ENCODE data around the gene GNA12.

Gene GNA12

DNA sequence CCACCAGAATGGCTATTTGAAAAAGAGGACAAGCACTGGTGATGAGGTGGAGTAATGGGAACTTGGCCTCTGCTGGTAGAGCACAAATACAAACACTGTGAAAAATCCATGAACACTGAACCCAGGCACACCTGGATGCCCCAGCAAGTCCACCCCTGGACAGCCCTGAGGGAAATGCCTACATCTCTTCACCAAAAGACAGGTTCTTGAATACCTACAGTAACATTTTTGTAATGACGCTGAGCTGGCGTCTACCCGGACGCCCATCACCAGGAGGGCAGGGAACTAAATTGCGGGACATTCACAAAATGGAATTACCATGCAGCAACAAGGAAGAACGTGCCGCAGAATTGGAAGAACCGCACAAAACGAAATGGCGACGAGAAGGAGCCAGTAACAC is 70.5 kb downstream of the GNA12 start:
- no peak overlapping the region for H2BK5ac ChIP-seq (ENCODE audit: low read length)
- peaks cover 6 to 20% of the 10 kb centered on the region in 2 donors for H3K36me3 ChIP-seq (replicated peaks in 1 of 2; ENCODE audit: control insufficient read depth in 2 of 2, insufficient read depth in 2 of 2, low read length in 2 of 2)
- H3K27me3 ChIP-seq (ENCODE audit: control insufficient read depth in 3 of 3, insufficient read depth in 3 of 3, low read depth in 1 of 3, low read length in 3 of 3) = no peaks in the 10 kb centered on the region
- H4K8ac ChIP-seq (ENCODE audit: low read depth, low read length) = no peak overlapping the region
- no peak overlapping the region for H2BK12ac ChIP-seq (ENCODE audit: low read length)
- H2BK120ac ChIP-seq (ENCODE audit: low read depth, low read length) = no peak overlapping the region
- H2AK5ac ChIP-seq (ENCODE audit: low read depth, low read length) = no peak overlapping the region
- peaks cover 3 to 4% of the 10 kb centered on the region in 2 donors for H3K9me3 ChIP-seq (replicated peaks in 1 of 2; ENCODE audit: control insufficient read depth in 2 of 2, insufficient read depth in 1 of 2, low read depth in 1 of 2, low read length in 2 of 2)
- no peak overlapping the region for H4K91ac ChIP-seq (ENCODE audit: low read depth, low read length, poor library complexity)
- no peak overlapping the region for H3K4me3 ChIP-seq (ENCODE audit: low read length in 2 of 2)
- no peak overlapping the region for H3K4ac ChIP-seq (ENCODE audit: low read length)
- H2AFZ ChIP-seq (ENCODE audit: low read length) = no peak overlapping the region
- peaks cover 4% of the 10 kb centered on the region for H3K79me1 ChIP-seq (ENCODE audit: low read depth, low read length)
- H3K18ac ChIP-seq (ENCODE audit: low read length) = no peak overlapping the region
- no peak overlapping the region for H3K9ac ChIP-seq (ENCODE audit: low read depth, low read length, poor library complexity)
- no peak overlapping the region for H2BK15ac ChIP-seq (ENCODE audit: low read length)
- no peak overlapping the region for H3K4me2 ChIP-seq (ENCODE audit: insufficient read depth, low read length, poor library complexity, severe bottlenecking)
- H3K23ac ChIP-seq (ENCODE audit: low read depth, low read length, poor library complexity) = no peak overlapping the region
- no peaks in the 10 kb centered on the region for H3K4me1 ChIP-seq (ENCODE audit: control insufficient read depth in 2 of 2, insufficient read depth in 1 of 2, low read depth in 1 of 2, low read length in 2 of 2)
- WGBS, 2 donors (ENCODE audit: extremely low coverage in 2 of 2, insufficient read length in 2 of 2, insufficient replicate concordance in 1 of 2) = no CpG with 5 or more reads among the region's 11 CpGs
- H3K14ac ChIP-seq (ENCODE audit: low read length) = no peak overlapping the region
- DNase-seq (ENCODE audit: low spot score) = no peak
- H3K27ac ChIP-seq (replicated peaks; ENCODE audit: low read length) = no peak overlapping the region

DNA sequence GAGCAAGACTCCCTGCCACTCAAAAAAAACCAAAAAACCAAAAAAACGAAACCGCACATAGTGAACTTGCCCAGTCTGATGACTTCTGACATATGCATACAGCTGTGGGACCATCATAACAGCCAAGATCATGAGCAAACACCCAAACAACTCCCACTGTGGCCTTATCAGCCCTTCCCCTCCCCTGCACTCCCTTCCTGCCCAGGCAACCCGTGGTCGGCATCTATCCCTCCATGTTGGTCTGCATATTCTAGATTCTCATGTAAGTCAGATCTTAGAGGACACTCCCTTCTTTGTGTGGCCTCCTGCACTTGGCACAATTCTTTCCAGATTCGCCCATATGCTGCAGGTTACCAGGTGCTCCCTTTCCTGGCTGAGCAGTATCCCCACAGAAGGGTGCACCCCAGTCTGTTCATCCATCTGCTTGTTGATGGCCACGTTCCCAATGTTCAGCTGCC is 72.8 kb downstream of the GNA12 start:
- peak overlapping the region; percentile 67 for H3K4ac ChIP-seq (ENCODE audit: low read length)
- no peak overlapping the region for H2AK5ac ChIP-seq (ENCODE audit: low read depth, low read length)
- no peak overlapping the region for H2AFZ ChIP-seq (ENCODE audit: low read length)
- peak overlapping the region; percentile 83 for H3K9ac ChIP-seq (ENCODE audit: low read depth, low read length, poor library complexity)
- peaks cover 3 to 4% of the 10 kb centered on the region in 2 donors for H3K9me3 ChIP-seq (replicated peaks in 1 of 2; ENCODE audit: control insufficient read depth in 2 of 2, insufficient read depth in 1 of 2, low read depth in 1 of 2, low read length in 2 of 2)
- H3K36me3 ChIP-seq (replicated peaks in 1 of 2; ENCODE audit: control insufficient read depth in 2 of 2, insufficient read depth in 2 of 2, low read length in 2 of 2) = peaks cover 7 to 15% of the 10 kb centered on the region in 2 donors
- H3K27ac ChIP-seq (replicated peaks; ENCODE audit: low read length) = no peak overlapping the region
- no peak overlapping the region for H2BK5ac ChIP-seq (ENCODE audit: low read length)
- no peak overlapping the region for H4K91ac ChIP-seq (ENCODE audit: low read depth, low read length, poor library complexity)
- H3K4me1 ChIP-seq (ENCODE audit: control insufficient read depth in 2 of 2, insufficient read depth in 1 of 2, low read depth in 1 of 2, low read length in 2 of 2) = no peaks in the 10 kb centered on the region
- H3K4me2 ChIP-seq (ENCODE audit: insufficient read depth, low read length, poor library complexity, severe bottlenecking) = no peak overlapping the region
- WGBS, 2 donors (ENCODE audit: extremely low coverage in 2 of 2, insufficient read length in 2 of 2, insufficient replicate concordance in 1 of 2) = no CpG with 5 or more reads among the region's 6 CpGs
- H3K23ac ChIP-seq (ENCODE audit: low read depth, low read length, poor library complexity) = peak overlapping the region; percentile 34
- no peak for DNase-seq (ENCODE audit: low spot score)
- H3K18ac ChIP-seq (ENCODE audit: low read length) = peak overlapping the region; percentile 51
- no peaks in the 10 kb centered on the region for H3K27me3 ChIP-seq (ENCODE audit: control insufficient read depth in 3 of 3, insufficient read depth in 3 of 3, low read depth in 1 of 3, low read length in 3 of 3)
- H4K8ac ChIP-seq (ENCODE audit: low read depth, low read length) = peak overlapping the region; percentile 76
- no peak overlapping the region for H3K14ac ChIP-seq (ENCODE audit: low read length)
- H2BK120ac ChIP-seq (ENCODE audit: low read depth, low read length) = no peak overlapping the region
- H3K79me1 ChIP-seq (ENCODE audit: low read depth, low read length) = peaks cover 4% of the 10 kb centered on the region
- H2BK12ac ChIP-seq (ENCODE audit: low read length) = no peak overlapping the region
- H3K4me3 ChIP-seq (ENCODE audit: low read length in 2 of 2) = peak overlapping the region in 1 of 2 donors; percentile 27
- no peak overlapping the region for H2BK15ac ChIP-seq (ENCODE audit: low read length)

DNA sequence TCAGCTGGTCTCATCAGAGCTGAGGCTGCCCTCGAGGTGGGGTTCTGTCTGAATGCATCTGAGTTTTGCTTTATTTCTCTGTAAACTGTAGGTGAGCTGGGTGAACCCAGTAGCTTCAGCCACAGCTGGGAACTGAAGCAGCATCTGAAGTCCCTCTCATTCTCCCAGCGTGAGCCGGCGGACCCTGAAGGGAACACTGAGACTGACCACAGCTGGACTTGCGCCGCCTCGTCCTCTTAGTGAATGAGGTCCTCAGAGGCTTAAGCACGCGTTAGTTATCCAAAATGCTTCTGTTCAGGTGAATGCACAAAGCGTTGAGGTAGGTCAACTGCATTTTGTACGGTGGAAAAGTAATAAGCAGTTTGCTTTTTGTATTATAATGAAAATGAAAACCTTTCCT is 79.5 kb downstream of the GNA12 start:
- H2AFZ ChIP-seq (ENCODE audit: low read length) = no peak overlapping the region
- no peak overlapping the region for H3K18ac ChIP-seq (ENCODE audit: low read length)
- no CpG with 5 or more reads among the region's 11 CpGs for WGBS, 2 donors (ENCODE audit: extremely low coverage in 2 of 2, insufficient read length in 2 of 2, insufficient replicate concordance in 1 of 2)
- H2BK15ac ChIP-seq (ENCODE audit: low read length) = no peak overlapping the region
- H2BK120ac ChIP-seq (ENCODE audit: low read depth, low read length) = no peak overlapping the region
- no peak overlapping the region for H3K4me3 ChIP-seq (ENCODE audit: low read length in 2 of 2)
- no peaks in the 10 kb centered on the region for H3K27me3 ChIP-seq (ENCODE audit: control insufficient read depth in 3 of 3, insufficient read depth in 3 of 3, low read depth in 1 of 3, low read length in 3 of 3)
- peaks cover 3 to 16% of the 10 kb centered on the region in 2 donors for H3K36me3 ChIP-seq (replicated peaks in 1 of 2; ENCODE audit: control insufficient read depth in 2 of 2, insufficient read depth in 2 of 2, low read length in 2 of 2)
- no peaks in the 10 kb centered on the region for H3K9me3 ChIP-seq (replicated peaks in 1 of 2; ENCODE audit: control insufficient read depth in 2 of 2, insufficient read depth in 1 of 2, low read depth in 1 of 2, low read length in 2 of 2)
- no peak overlapping the region for H3K4me2 ChIP-seq (ENCODE audit: insufficient read depth, low read length, poor library complexity, severe bottlenecking)
- DNase-seq (ENCODE audit: low spot score) = no peak
- H3K4ac ChIP-seq (ENCODE audit: low read length) = no peak overlapping the region
- H3K9ac ChIP-seq (ENCODE audit: low read depth, low read length, poor library complexity) = no peak overlapping the region
- no peak overlapping the region for H2AK5ac ChIP-seq (ENCODE audit: low read depth, low read length)
- no peak overlapping the region for H2BK5ac ChIP-seq (ENCODE audit: low read length)
- no peak overlapping the region for H4K8ac ChIP-seq (ENCODE audit: low read depth, low read length)
- no peak overlapping the region for H2BK12ac ChIP-seq (ENCODE audit: low read length)
- peaks cover 3% of the 10 kb centered on the region for H3K79me1 ChIP-seq (ENCODE audit: low read depth, low read length)
- H3K23ac ChIP-seq (ENCODE audit: low read depth, low read length, poor library complexity) = no peak overlapping the region
- no peak overlapping the region for H3K27ac ChIP-seq (replicated peaks; ENCODE audit: low read length)
- H3K4me1 ChIP-seq (ENCODE audit: control insufficient read depth in 2 of 2, insufficient read depth in 1 of 2, low read depth in 1 of 2, low read length in 2 of 2) = peaks cover 8% of the 10 kb centered on the region in 2 donors
- no peak overlapping the region for H3K14ac ChIP-seq (ENCODE audit: low read length)
- no peak overlapping the region for H4K91ac ChIP-seq (ENCODE audit: low read depth, low read length, poor library complexity)

DNA sequence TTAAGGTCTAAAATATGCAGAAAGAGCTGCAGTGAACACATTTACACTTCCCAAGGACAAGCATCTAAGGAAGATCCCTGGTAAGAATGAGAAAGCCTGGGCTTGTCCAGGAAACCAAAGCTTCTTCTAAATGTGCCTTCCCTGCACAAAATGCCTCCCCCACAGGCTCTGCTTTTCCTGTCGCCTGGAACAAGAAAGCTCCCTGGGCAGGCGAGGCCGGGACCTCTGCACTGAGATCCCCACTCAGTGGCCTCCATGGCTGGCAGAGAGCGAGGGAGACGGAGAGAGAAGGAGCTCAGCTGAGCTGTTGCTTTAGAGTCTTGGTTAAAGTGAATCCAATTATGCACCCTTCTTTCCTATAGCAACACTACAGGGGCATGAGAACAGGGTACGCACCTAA is 80.5 kb downstream of the GNA12 start:
- H3K4me1 ChIP-seq (ENCODE audit: control insufficient read depth in 2 of 2, insufficient read depth in 1 of 2, low read depth in 1 of 2, low read length in 2 of 2) = peaks cover 8% of the 10 kb centered on the region in 2 donors
- H2AK5ac ChIP-seq (ENCODE audit: low read depth, low read length) = no peak overlapping the region
- H3K18ac ChIP-seq (ENCODE audit: low read length) = peak overlapping the region; percentile 7
- no peak for DNase-seq (ENCODE audit: low spot score)
- no peak overlapping the region for H4K8ac ChIP-seq (ENCODE audit: low read depth, low read length)
- H3K27ac ChIP-seq (replicated peaks; ENCODE audit: low read length) = no peak overlapping the region
- no CpG with 5 or more reads among the region's 6 CpGs for WGBS, 2 donors (ENCODE audit: extremely low coverage in 2 of 2, insufficient read length in 2 of 2, insufficient replicate concordance in 1 of 2)
- no peak overlapping the region for H3K14ac ChIP-seq (ENCODE audit: low read length)
- H3K23ac ChIP-seq (ENCODE audit: low read depth, low read length, poor library complexity) = no peak overlapping the region
- no peak overlapping the region for H2BK120ac ChIP-seq (ENCODE audit: low read depth, low read length)
- no peaks in the 10 kb centered on the region for H3K9me3 ChIP-seq (replicated peaks in 1 of 2; ENCODE audit: control insufficient read depth in 2 of 2, insufficient read depth in 1 of 2, low read depth in 1 of 2, low read length in 2 of 2)
- no peak overlapping the region for H2BK5ac ChIP-seq (ENCODE audit: low read length)
- no peaks in the 10 kb centered on the region for H3K27me3 ChIP-seq (ENCODE audit: control insufficient read depth in 3 of 3, insufficient read depth in 3 of 3, low read depth in 1 of 3, low read length in 3 of 3)
- no peak overlapping the region for H3K4ac ChIP-seq (ENCODE audit: low read length)
- no peak overlapping the region for H2BK12ac ChIP-seq (ENCODE audit: low read length)
- H4K91ac ChIP-seq (ENCODE audit: low read depth, low read length, poor library complexity) = no peak overlapping the region
- no peak overlapping the region for H3K4me2 ChIP-seq (ENCODE audit: insufficient read depth, low read length, poor library complexity, severe bottlenecking)
- H3K9ac ChIP-seq (ENCODE audit: low read depth, low read length, poor library complexity) = no peak overlapping the region
- peaks cover 4% of the 10 kb centered on the region for H3K79me1 ChIP-seq (ENCODE audit: low read depth, low read length)
- no peak overlapping the region for H3K4me3 ChIP-seq (ENCODE audit: low read length in 2 of 2)
- H2BK15ac ChIP-seq (ENCODE audit: low read length) = no peak overlapping the region
- no peak overlapping the region for H2AFZ ChIP-seq (ENCODE audit: low read length)
- H3K36me3 ChIP-seq (replicated peaks in 1 of 2; ENCODE audit: control insufficient read depth in 2 of 2, insufficient read depth in 2 of 2, low read length in 2 of 2) = peaks cover 2 to 20% of the 10 kb centered on the region in 2 donors

Measured in neuronal stem cell (in vitro differentiated cells).